AG09309 (cell line): ENCODE measurements around the gene IFITM5.
"Not testable (repeated sequence)": the region's sequence is repeated elsewhere in the genome, so short reads cannot be mapped to it uniquely, and the experiment has no call there.

Source experiments
- DNase-seq: peaks from one replicate; pipeline ENCODE4 v3.0.0-alpha.2; 2010; ENCODE audit warnings: low read depth
- H3K4me3 ChIP-seq: 2 replicates; pipeline ENCODE4 v1.5.1; 2011; ENCODE audit warnings: mild to moderate bottlenecking, low read depth, low read length, moderate library complexity; ENCODE audit not compliant: control insufficient read depth
- CTCF ChIP-seq: IDR thresholded peaks from 2 replicates; pipeline ENCODE4 v1.5.1; 2011; ENCODE audit warnings: mild to moderate bottlenecking, low read depth, low read length, inconsistent platforms; ENCODE audit not compliant: insufficient read depth, control insufficient read depth; ENCODE audit errors: missing control alignments

IFITM5 gene

GRCh38 chr11:326842-327580 lies 27.7 kb upstream of the IFITM5 start:
- no peak for DNase-seq
- TF ChIP-seq CTCF = no peak
- no peak overlapping the region for H3K4me3 ChIP-seq

GRCh38 chr11:326592-326841 lies 27.2 kb upstream of the IFITM5 start:
- H3K4me3 ChIP-seq = no peak overlapping the region
- no peak for DNase-seq
- TF ChIP-seq CTCF = no peak

- no peak for DNase-seq
- TF ChIP-seq CTCF = no peak
- H3K4me3 ChIP-seq = no peak overlapping the region
These were observed 26.7 kb upstream of the IFITM5 start for GRCh38 chr11:325796-326591.

GRCh38 chr11:324593-325517 lies 25.5 kb upstream of the IFITM5 start:
- not testable (repeated sequence) for H3K4me3 ChIP-seq, DNase-seq

GRCh38 chr11:324156-324555 lies 24.8 kb upstream of the IFITM5 start:
- no peak for TF ChIP-seq CTCF

GRCh38 chr11:319888-320273 lies 20.6 kb upstream of the IFITM5 start:
- H3K4me3 ChIP-seq = peak overlapping the region; percentile 83
- DNase-seq = not testable (repeated sequence)

More at GRCh38 chr11:324156-324555, 24.8 kb upstream of the IFITM5 start:
- no peak for DNase-seq
- H3K4me3 ChIP-seq = no peak overlapping the region

- DNase-seq = not testable (repeated sequence)
- H3K4me3 ChIP-seq = peak overlapping the region; percentile 83
- TF ChIP-seq CTCF = peak; percentile 13
These were observed 20.0 kb upstream of the IFITM5 start for GRCh38 chr11:319121-319887.

- DNase-seq = not testable (repeated sequence)
- peak overlapping the region; percentile 83 for H3K4me3 ChIP-seq
These were observed 19.2 kb upstream of the IFITM5 start for GRCh38 chr11:318405-319120.

GRCh38 chr11:317668-318404 lies 18.5 kb upstream of the IFITM5 start:
- DNase-seq, H3K4me3 ChIP-seq: not testable (repeated sequence)
